ENCODE data around the gene ATAD3B. TPM values are rescaled to one million over a fixed set of nuclear protein-coding genes. Genes with fewer than 3 reads are reported as not detected.

ATAD3B gene
- total and polyA plus RNA-seq, 2 of the 13 experiments (the other 11 are each of a cell fraction or from before 2014, with no cell fraction given) = 9.6 to 31.1 TPM

- TF ChIP-seq, protein P1, sequence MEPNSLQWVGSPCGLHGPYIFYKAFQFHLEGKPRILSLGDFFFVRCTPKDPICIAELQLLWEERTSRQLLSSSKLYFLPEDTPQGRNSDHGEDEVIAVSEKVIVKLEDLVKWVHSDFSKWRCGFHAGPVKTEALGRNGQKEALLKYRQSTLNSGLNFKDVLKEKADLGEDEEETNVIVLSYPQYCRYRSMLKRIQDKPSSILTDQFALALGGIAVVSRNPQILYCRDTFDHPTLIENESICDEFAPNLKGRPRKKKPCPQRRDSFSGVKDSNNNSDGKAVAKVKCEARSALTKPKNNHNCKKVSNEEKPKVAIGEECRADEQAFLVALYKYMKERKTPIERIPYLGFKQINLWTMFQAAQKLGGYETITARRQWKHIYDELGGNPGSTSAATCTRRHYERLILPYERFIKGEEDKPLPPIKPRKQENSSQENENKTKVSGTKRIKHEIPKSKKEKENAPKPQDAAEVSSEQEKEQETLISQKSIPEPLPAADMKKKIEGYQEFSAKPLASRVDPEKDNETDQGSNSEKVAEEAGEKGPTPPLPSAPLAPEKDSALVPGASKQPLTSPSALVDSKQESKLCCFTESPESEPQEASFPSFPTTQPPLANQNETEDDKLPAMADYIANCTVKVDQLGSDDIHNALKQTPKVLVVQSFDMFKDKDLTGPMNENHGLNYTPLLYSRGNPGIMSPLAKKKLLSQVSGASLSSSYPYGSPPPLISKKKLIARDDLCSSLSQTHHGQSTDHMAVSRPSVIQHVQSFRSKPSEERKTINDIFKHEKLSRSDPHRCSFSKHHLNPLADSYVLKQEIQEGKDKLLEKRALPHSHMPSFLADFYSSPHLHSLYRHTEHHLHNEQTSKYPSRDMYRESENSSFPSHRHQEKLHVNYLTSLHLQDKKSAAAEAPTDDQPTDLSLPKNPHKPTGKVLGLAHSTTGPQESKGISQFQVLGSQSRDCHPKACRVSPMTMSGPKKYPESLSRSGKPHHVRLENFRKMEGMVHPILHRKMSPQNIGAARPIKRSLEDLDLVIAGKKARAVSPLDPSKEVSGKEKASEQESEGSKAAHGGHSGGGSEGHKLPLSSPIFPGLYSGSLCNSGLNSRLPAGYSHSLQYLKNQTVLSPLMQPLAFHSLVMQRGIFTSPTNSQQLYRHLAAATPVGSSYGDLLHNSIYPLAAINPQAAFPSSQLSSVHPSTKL (CRISPR knock-in tag; IDR thresholded peaks at IDR 0.05) = no peak
- TF ChIP-seq ZNF292 (CRISPR knock-in tag; IDR thresholded peaks at IDR 0.05; ENCODE audit: borderline replicate concordance, low read depth) (no peak; the same call in 1 of the 2 replicates), SIN3A (IDR thresholded peaks at IDR 0.05; ENCODE audit: borderline replicate concordance, low read depth, low read length) (0 out of 2 replicates have a peak, but pooled peaks have one; percentile 2), ZNF136 (CRISPR knock-in tag; IDR thresholded peaks at IDR 0.05; ENCODE audit: low read depth) (0 out of 2 replicates have a peak, but pooled peaks have one; percentile 58), POLR2AphosphoS2 (IDR thresholded peaks at IDR 0.05; ENCODE audit: low read depth, low read length) (no peak), ZMYM2 (CRISPR knock-in tag; IDR thresholded peaks at IDR 0.05) (peak; percentile 5; the same call in 1 of the 2 replicates), ZNF383 (CRISPR knock-in tag; IDR thresholded peaks at IDR 0.05; ENCODE audit: borderline replicate concordance) (no peak), U2AF2 (IDR thresholded peaks at IDR 0.05; ENCODE audit: low read depth, low read length) (no peak), ZMAT3 (CRISPR knock-in tag; conservative IDR thresholded peaks at IDR 0.05) (no peak), HNRNPH1 (optimal IDR thresholded peaks at IDR 0.05; ENCODE audit: low read depth, low read length) (no peak), KMT2B (CRISPR knock-in tag; IDR thresholded peaks at IDR 0.05) (peak; percentile 11; the same call in 1 of the 2 replicates), CSRNP2 (CRISPR knock-in tag; conservative IDR thresholded peaks at IDR 0.05; ENCODE audit: low read depth) (no peak)
- TF ChIP-seq, protein P2, sequence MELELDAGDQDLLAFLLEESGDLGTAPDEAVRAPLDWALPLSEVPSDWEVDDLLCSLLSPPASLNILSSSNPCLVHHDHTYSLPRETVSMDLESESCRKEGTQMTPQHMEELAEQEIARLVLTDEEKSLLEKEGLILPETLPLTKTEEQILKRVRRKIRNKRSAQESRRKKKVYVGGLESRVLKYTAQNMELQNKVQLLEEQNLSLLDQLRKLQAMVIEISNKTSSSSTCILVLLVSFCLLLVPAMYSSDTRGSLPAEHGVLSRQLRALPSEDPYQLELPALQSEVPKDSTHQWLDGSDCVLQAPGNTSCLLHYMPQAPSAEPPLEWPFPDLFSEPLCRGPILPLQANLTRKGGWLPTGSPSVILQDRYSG (CRISPR knock-in tag; IDR thresholded peaks at IDR 0.05) = peak; percentile 75; the same call in 1 of the 2 replicates
- TF ChIP-seq, protein P3, sequence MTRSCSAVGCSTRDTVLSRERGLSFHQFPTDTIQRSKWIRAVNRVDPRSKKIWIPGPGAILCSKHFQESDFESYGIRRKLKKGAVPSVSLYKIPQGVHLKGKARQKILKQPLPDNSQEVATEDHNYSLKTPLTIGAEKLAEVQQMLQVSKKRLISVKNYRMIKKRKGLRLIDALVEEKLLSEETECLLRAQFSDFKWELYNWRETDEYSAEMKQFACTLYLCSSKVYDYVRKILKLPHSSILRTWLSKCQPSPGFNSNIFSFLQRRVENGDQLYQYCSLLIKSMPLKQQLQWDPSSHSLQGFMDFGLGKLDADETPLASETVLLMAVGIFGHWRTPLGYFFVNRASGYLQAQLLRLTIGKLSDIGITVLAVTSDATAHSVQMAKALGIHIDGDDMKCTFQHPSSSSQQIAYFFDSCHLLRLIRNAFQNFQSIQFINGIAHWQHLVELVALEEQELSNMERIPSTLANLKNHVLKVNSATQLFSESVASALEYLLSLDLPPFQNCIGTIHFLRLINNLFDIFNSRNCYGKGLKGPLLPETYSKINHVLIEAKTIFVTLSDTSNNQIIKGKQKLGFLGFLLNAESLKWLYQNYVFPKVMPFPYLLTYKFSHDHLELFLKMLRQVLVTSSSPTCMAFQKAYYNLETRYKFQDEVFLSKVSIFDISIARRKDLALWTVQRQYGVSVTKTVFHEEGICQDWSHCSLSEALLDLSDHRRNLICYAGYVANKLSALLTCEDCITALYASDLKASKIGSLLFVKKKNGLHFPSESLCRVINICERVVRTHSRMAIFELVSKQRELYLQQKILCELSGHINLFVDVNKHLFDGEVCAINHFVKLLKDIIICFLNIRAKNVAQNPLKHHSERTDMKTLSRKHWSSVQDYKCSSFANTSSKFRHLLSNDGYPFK (CRISPR knock-in tag; IDR thresholded peaks at IDR 0.05; ENCODE audit: borderline replicate concordance) = no peak
- TF ChIP-seq, protein P4, sequence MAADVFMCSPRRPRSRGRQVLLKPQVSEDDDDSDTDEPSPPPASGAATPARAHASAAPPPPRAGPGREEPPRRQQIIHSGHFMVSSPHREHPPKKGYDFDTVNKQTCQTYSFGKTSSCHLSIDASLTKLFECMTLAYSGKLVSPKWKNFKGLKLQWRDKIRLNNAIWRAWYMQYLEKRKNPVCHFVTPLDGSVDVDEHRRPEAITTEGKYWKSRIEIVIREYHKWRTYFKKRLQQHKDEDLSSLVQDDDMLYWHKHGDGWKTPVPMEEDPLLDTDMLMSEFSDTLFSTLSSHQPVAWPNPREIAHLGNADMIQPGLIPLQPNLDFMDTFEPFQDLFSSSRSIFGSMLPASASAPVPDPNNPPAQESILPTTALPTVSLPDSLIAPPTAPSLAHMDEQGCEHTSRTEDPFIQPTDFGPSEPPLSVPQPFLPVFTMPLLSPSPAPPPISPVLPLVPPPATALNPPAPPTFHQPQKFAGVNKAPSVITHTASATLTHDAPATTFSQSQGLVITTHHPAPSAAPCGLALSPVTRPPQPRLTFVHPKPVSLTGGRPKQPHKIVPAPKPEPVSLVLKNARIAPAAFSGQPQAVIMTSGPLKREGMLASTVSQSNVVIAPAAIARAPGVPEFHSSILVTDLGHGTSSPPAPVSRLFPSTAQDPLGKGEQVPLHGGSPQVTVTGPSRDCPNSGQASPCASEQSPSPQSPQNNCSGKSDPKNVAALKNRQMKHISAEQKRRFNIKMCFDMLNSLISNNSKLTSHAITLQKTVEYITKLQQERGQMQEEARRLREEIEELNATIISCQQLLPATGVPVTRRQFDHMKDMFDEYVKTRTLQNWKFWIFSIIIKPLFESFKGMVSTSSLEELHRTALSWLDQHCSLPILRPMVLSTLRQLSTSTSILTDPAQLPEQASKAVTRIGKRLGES (CRISPR knock-in tag; IDR thresholded peaks at IDR 0.05; ENCODE audit: borderline replicate concordance) = no peak
Measured at GRCh38 chr1:1430114-1430982, 41.2 kb upstream of the ATAD3B start (continued).
